ENCODE data around the gene XRCC3. TPM values are rescaled to one million over a fixed set of nuclear protein-coding genes. Genes with fewer than 3 reads are reported as not detected.
A peak's percentile ranks its signal among the peaks of the same experiment; 100 is the strongest.

XRCC3 gene
- total RNA-seq, 1 experiment from 2014 or later: 46.7 TPM

- H3K4me3 Mint-ChIP-seq: no peak overlapping the region
- ChIA-PET CTCF (interaction anchor here (0.8 to 1.1 kb wide), 6 partner anchors 14 to 210 kb away, joined by 3 to 5 read pairs (median 4); no protein-coding TSS in a partner anchor), POLR2A (interaction anchor here (0.6 kb wide), 1 partner anchor 18 kb away, joined by 4 read pairs; no protein-coding TSS in a partner anchor)
- peaks cover 59% of the 10 kb centered on the region for H3K36me3 Mint-ChIP-seq
- no peak for TF ChIP-seq ZNF263 (CRISPR knock-in tag; IDR thresholded peaks at IDR 0.05; ENCODE audit: low read depth)
- no peak for TF ChIP-seq CREB1 (CRISPR knock-in tag; IDR thresholded peaks at IDR 0.05)
- TF ChIP-seq FOXP1 (CRISPR knock-in tag; IDR thresholded peaks at IDR 0.05; ENCODE audit: borderline replicate concordance): no peak
- TF ChIP-seq NR3C1 (CRISPR knock-in tag; conservative IDR thresholded peaks at IDR 0.05; ENCODE audit: low read depth): no peak
- TF ChIP-seq SOX15 (CRISPR knock-in tag; IDR thresholded peaks at IDR 0.05): no peak
- no peak for TF ChIP-seq ATF1 (CRISPR knock-in tag; IDR thresholded peaks at IDR 0.05)
- no peak for TF ChIP-seq FOXK1 (CRISPR knock-in tag; IDR thresholded peaks at IDR 0.05)
- no peak for TF ChIP-seq GABPB1 (CRISPR knock-in tag; IDR thresholded peaks at IDR 0.05)
- no peak for TF ChIP-seq IRF1 (CRISPR knock-in tag; IDR thresholded peaks at IDR 0.05)
- DNase-seq (ENCODE audit: low spot score) (no peak), ATAC-seq (no peak)
- no peaks in the 10 kb centered on the region for H3K4me1 Mint-ChIP-seq
- no peaks in the 10 kb centered on the region for H3K9me3 Mint-ChIP-seq
- no peak overlapping the region for H3K27ac Mint-ChIP-seq
- no peaks in the 10 kb centered on the region for H3K27me3 Mint-ChIP-seq (ENCODE audit: low read depth)
These were observed 34.6 kb downstream of the XRCC3 start for GRCh38 chr14:103680491-103681231.

- no peak overlapping the region; the same call in 1 of the 2 replicates for H3K27ac Mint-ChIP-seq
- H3K36me3 Mint-ChIP-seq: peaks cover 59% of the 10 kb centered on the region
- no peaks in the 10 kb centered on the region for H3K4me1 Mint-ChIP-seq
- H3K9me3 Mint-ChIP-seq: no peaks in the 10 kb centered on the region
- H3K27me3 Mint-ChIP-seq (ENCODE audit: low read depth): no peaks in the 10 kb centered on the region
- no peak overlapping the region for H3K4me3 Mint-ChIP-seq
- ChIA-PET POLR2A (no interaction called here), CTCF (interaction anchor here (0.6 to 1.1 kb wide), 10 partner anchors 11 to 210 kb away, joined by 3 to 6 read pairs (median 3); no protein-coding TSS in a partner anchor)
- TF ChIP-seq MAX (CRISPR knock-in tag; IDR thresholded peaks at IDR 0.05) (0 out of 2 replicates have a peak, but pooled peaks have one; percentile 27), IRF2 (CRISPR knock-in tag; IDR thresholded peaks at IDR 0.05; ENCODE audit: borderline replicate concordance, low read depth) (no peak), NR2C2 (CRISPR knock-in tag; IDR thresholded peaks at IDR 0.05) (no peak), ZNF416 (CRISPR knock-in tag; IDR thresholded peaks at IDR 0.05) (no peak), USF1 (CRISPR knock-in tag; IDR thresholded peaks at IDR 0.05) (peak; percentile 38; the same call in 1 of the 2 replicates), JAZF1 (CRISPR knock-in tag; IDR thresholded peaks at IDR 0.05) (no peak), PRDM15 (CRISPR knock-in tag; IDR thresholded peaks at IDR 0.05) (no peak), USF2 (CRISPR knock-in tag; IDR thresholded peaks at IDR 0.05) (peak; percentile 50; the same call in 1 of the 2 replicates), RELA (CRISPR knock-in tag; IDR thresholded peaks at IDR 0.05; ENCODE audit: borderline replicate concordance) (no peak)
- ATAC-seq (peak; percentile 95), DNase-seq (ENCODE audit: low spot score) (peak; percentile 61)
These were observed 35.9 kb downstream of the XRCC3 start for GRCh38 chr14:103679351-103679750.

Measured in WTC11 (cell line).